Prostate gland (tissue), 2 donors: Measurements from ENCODE around the gene DLEC1.

ENCODE experiments used
- CTCF ChIP-seq, 4 experiments: fragments of 200-600 bp in 2 of 4; fragments of 450-650 bp in 2 of 4; sonication (generic) in 2 of 4; IDR thresholded peaks; 1 replicate in 3 of 4; 2 replicates in 1 of 4; pipeline ENCODE4 v1.5.1; 2016 to 2019; ENCODE audit warnings: antibody characterized with exemption in 4 of 4, mild to moderate bottlenecking in 2 of 4, moderate library complexity in 2 of 4
- POLR2A ChIP-seq: fragments of 450-650 bp; IDR thresholded peaks from one replicate; pipeline ENCODE4 v1.6.1; 2016; ENCODE audit warnings: antibody characterized with exemption, mild to moderate bottlenecking
- POLR2AphosphoS5 ChIP-seq: sonication (generic); formaldehyde crosslinking; IDR thresholded peaks from one replicate; pipeline ENCODE4 v1.6.1; 2017; ENCODE audit warnings: antibody characterized with exemption

GRCh38 chr3:38143511-38143910, 104.5 kb downstream of the DLEC1 start:
- TF ChIP-seq CTCF (IDR thresholded peaks at IDR 0.05), result no peak
- TF ChIP-seq POLR2AphosphoS5, result no peak
- TF ChIP-seq POLR2A, result no peak
